Left ventricle myocardium inferior (tissue), 1 donor: ENCODE data around the gene TMCC2. TPM values are rescaled to one million over a fixed set of nuclear protein-coding genes. Genes with fewer than 3 reads are reported as not detected.

Experiments used
- DNase-seq: peaks from one replicate; pipeline ENCODE4 v3.0.0-alpha.2; 2020
- H3K27ac ChIP-seq: fragments of 200-600 bp; replicated peaks from 2 replicates; pipeline ENCODE4 v1.8.0; 2021
- H3K27me3 ChIP-seq: fragments of 200-600 bp; 2 replicates; pipeline ENCODE4 v1.8.0; 2021; ENCODE audit warnings: low read depth
- H3K36me3 ChIP-seq: fragments of 200-600 bp; 2 replicates; pipeline ENCODE4 v1.8.0; 2021
- H3K4me1 ChIP-seq: fragments of 200-600 bp; 2 replicates; pipeline ENCODE4 v1.8.0; 2021
- H3K4me3 ChIP-seq: fragments of 200-600 bp; 2 replicates; pipeline ENCODE4 v1.8.0; 2021; ENCODE audit warnings: mild to moderate bottlenecking, moderate library complexity
- H3K9me3 ChIP-seq: fragments of 200-600 bp; replicated peaks from 2 replicates; pipeline ENCODE4 v1.8.0; 2021
- intact Hi-C: fragments of 100-400 bp; cut with micrococcal nuclease; formaldehyde crosslinking; loops from one replicate; pipeline ENCODE4 v1.11.0; 2022
- total RNA-seq: library from RNA; stranded (reverse); fragmentation: NEBNext Ultra II Directional; extraction: Animal tissue kit (Norgen Biotek cat#: 25700); gene quantifications from one replicate; pipeline ENCODE4 v1.2.1, GENCODE V29; 2021
- TF ChIP-seq, protein P1 (sequence below): fragments of 200-600 bp; IDR thresholded peaks from 2 replicates; pipeline ENCODE4 v1.8.0; 2021; ENCODE audit warnings: antibody characterized with exemption, mild to moderate bottlenecking, borderline replicate concordance
- donor health status: DM: no; HTN: yes; CAD: no; lungs with severe emphysema.

The TMCC2 gene
- total RNA-seq, 1 donor from 2014 or later = 2.5 TPM

DNA sequence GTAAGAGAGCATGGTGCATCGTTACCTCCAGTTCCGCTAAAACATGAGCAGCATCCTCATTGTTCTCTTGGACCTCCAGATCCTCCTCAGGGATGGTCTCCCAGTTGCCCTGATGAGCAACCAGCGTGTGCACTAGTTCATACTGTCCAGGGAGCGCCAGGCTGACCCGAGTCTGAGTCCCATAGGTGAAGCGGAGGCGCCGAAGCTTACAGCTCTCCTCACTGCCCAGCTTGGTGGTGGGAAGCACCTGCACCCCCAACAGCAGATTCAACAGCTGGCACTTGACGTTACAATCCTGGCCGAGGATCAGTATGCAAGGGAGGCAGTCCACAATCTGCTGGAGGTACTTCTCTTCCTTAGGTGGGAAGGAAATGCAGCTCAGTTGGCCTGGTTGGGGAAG, 40.3 kb upstream of the TMCC2 start:
- Histone ChIP-seq H3K9me3 (no peaks in the 10 kb centered on the region), H3K36me3 (peaks cover 16% of the 10 kb centered on the region), H3K4me1 (peaks cover 49% of the 10 kb centered on the region), H3K4me3 (no peak overlapping the region), H3K27me3 (no peaks in the 10 kb centered on the region), H3K27ac (no peak overlapping the region)
- intact Hi-C loops = no loop called here
- TF ChIP-seq, protein P1, sequence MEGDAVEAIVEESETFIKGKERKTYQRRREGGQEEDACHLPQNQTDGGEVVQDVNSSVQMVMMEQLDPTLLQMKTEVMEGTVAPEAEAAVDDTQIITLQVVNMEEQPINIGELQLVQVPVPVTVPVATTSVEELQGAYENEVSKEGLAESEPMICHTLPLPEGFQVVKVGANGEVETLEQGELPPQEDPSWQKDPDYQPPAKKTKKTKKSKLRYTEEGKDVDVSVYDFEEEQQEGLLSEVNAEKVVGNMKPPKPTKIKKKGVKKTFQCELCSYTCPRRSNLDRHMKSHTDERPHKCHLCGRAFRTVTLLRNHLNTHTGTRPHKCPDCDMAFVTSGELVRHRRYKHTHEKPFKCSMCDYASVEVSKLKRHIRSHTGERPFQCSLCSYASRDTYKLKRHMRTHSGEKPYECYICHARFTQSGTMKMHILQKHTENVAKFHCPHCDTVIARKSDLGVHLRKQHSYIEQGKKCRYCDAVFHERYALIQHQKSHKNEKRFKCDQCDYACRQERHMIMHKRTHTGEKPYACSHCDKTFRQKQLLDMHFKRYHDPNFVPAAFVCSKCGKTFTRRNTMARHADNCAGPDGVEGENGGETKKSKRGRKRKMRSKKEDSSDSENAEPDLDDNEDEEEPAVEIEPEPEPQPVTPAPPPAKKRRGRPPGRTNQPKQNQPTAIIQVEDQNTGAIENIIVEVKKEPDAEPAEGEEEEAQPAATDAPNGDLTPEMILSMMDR = no peak
- no peak for DNase-seq

DNA sequence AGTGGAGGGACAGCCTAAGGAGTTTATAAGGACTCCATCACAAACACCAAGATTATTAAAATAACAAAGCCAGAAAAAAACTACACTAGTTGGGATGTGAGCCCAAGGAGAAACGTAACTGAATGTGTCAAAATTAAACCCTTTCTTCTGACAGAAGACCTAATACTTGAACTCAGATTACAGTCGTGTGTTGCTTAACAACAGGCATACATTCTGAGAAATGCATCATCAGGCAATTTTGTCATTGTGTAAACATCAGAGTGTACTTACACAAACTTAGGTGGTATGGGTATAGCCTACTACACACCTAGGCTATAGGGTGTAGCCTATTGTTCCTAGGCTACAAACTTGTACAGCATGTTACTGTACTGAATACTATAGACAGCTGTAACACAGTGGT, 39.6 kb upstream of the TMCC2 start:
- Histone ChIP-seq H3K4me3 (no peak overlapping the region), H3K27me3 (no peaks in the 10 kb centered on the region), H3K27ac (no peak overlapping the region), H3K9me3 (no peaks in the 10 kb centered on the region), H3K4me1 (peaks cover 43% of the 10 kb centered on the region), H3K36me3 (peaks cover 16% of the 10 kb centered on the region)
- DNase-seq = no peak
- TF ChIP-seq, protein P1 = no peak
- intact Hi-C loops = no loop called here

DNA sequence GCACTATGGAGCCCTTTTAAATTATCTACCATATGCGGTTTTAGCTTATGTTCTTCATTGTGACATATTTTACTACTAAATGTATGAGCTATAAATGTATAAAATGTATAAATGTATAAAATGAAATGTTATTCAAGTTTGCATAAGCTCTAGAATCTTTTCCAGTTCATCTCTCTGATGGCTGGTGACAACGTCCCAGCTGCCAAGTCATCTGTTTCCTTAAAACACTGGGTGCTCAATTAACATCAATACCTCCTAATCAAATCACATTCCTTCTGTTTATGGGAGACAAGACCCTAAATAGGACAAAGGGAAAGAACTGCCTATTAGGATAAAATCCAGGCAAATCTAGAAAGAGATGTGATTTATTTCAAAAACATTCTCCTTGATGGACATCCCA, 39.1 kb upstream of the TMCC2 start:
- no peak overlapping the region for H3K27ac ChIP-seq
- TF ChIP-seq, protein P1 = no peak
- H3K36me3 ChIP-seq = peaks cover 16% of the 10 kb centered on the region
- H3K27me3 ChIP-seq = no peaks in the 10 kb centered on the region
- peaks cover 38% of the 10 kb centered on the region for H3K4me1 ChIP-seq
- no peaks in the 10 kb centered on the region for H3K9me3 ChIP-seq
- intact Hi-C loops = no loop called here
- H3K4me3 ChIP-seq = no peak overlapping the region
- DNase-seq = no peak

DNA sequence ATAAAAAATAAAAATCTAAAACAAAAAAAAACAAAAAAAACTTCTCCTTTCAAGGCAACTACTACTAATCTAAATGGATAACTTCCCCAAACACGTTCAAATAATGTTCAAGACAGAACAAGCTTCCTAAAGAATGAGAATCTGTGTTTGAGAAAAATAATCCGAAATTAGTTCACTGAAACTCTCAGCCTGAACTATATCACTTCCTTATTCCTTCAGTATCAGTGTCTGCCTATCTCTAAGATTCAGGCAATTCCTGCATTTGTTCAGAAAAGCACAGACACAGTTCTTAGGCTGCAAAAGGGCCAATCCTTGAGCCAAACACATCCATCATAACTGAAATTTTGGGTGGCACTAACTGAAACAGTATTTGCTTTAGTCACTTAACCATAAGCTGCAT, 38.6 kb upstream of the TMCC2 start:
- peaks cover 16% of the 10 kb centered on the region for H3K36me3 ChIP-seq
- H3K27ac ChIP-seq = no peak overlapping the region
- TF ChIP-seq, protein P1 = no peak
- no peak overlapping the region for H3K4me3 ChIP-seq
- peaks cover 33% of the 10 kb centered on the region for H3K4me1 ChIP-seq
- DNase-seq = no peak
- no peaks in the 10 kb centered on the region for H3K27me3 ChIP-seq
- no peaks in the 10 kb centered on the region for H3K9me3 ChIP-seq
- intact Hi-C loops = no loop called here

DNA sequence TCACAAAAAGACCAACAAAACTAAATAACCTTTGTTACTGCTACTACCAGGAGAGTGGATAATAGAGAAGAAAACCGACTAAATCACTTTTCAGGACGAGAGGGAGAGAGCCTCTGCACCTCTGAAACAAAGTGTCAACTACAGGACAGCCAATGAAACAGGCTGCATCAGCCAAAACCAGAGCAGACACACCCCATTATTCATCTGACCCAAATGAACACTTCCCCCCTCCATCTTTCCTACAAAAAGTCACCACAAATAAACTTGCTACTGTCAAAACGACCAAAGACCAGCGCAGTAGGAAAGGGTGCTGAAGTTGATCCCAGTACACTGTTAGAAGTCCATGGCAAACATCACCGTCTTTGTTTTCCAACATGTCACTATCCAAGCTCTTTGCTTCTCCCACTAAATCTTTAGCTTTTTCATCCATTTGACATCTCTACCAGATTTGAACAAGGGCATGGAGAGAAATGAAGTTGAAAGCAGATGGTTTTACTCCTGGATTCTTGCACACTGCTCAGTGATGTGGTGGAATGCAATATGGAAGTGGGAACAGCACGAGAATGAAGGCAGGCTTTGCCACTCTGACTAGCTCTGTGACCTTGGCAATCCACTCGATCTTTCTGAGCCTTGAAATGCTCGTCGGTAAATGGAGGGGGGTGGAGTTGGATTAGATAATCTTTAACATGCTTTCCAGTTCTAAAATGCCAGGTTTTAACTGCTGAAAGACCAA, 36.7 kb upstream of the TMCC2 start:
- Histone ChIP-seq H3K4me3 (no peak overlapping the region), H3K27ac (no peak overlapping the region), H3K27me3 (no peaks in the 10 kb centered on the region), H3K9me3 (no peaks in the 10 kb centered on the region), H3K4me1 (peaks cover 28% of the 10 kb centered on the region), H3K36me3 (peaks cover 12% of the 10 kb centered on the region)
- intact Hi-C loops = no loop called here
- no peak for DNase-seq
- TF ChIP-seq, protein P1 = no peak
